Cardiac muscle cell (in vitro differentiated cells and primary cell): Measurements from ENCODE around the gene SPINT2. TPM values are rescaled to one million over a fixed set of nuclear protein-coding genes. Genes with fewer than 3 reads are reported as not detected.

Experiments used
- DNase-seq, 2 donors: peaks; one replicate each; pipeline versions ENCODE4 v3.0.0 to v3.0.0-alpha.2; 2010 to 2017; ENCODE audit warnings: low read depth in 1 of 2, low spot score in 1 of 2
- H3K27ac ChIP-seq: fragments of 200-600 bp; sonication (generic); 2 replicates; pipeline ENCODE4 v1.5.1; 2016
- H3K27me3 ChIP-seq: fragments of 200-600 bp; sonication (generic); 2 replicates; pipeline ENCODE4 v1.6.0; 2016; ENCODE audit warnings: control low read depth
- H3K36me3 ChIP-seq: fragments of 200-600 bp; sonication (generic); 2 replicates; pipeline ENCODE4 v1.5.1; 2016; ENCODE audit warnings: control low read depth
- H3K4me1 ChIP-seq: fragments of 200-600 bp; sonication (generic); 2 replicates; pipeline ENCODE4 v1.8.1; 2017; ENCODE audit warnings: low read depth, mild to moderate bottlenecking, mixed run types
- H3K4me3 ChIP-seq: fragments of 200-600 bp; sonication (generic); 2 replicates; pipeline ENCODE4 v1.5.1; 2016; ENCODE audit warnings: mild to moderate bottlenecking
- H3K9me3 ChIP-seq: fragments of 200-600 bp; sonication (generic); 2 replicates; pipeline ENCODE4 v1.5.1; 2017; ENCODE audit warnings: low read depth, mild to moderate bottlenecking, control low read depth
- CTCF ChIP-seq: IDR thresholded peaks from 2 replicates; pipeline ENCODE4 v1.5.1; 2012; ENCODE audit warnings: low read depth, mild to moderate bottlenecking, low read length
- polyA plus RNA-seq: library from polyadenylated mRNA; unstranded; fragments of >200 nt; fragmentation: Nextera tagmentation; extraction: Ambion mirVana; gene quantifications from 2 replicates; pipeline ENCODE4 v1.2.1, GENCODE V29; 2016
- total RNA-seq: library from RNA; depleted of rRNA; stranded (reverse); fragments of >200 nt; gene quantifications from 2 replicates; pipeline ENCODE4 v1.2.3, GENCODE V29; 2016

SPINT2 gene
- total and polyA plus RNA-seq, 2 experiments from 2014 or later: 420 to 455 TPM

- no peak for DNase-seq
- no peaks in the 10 kb centered on the region for H3K27me3 ChIP-seq
- no peak overlapping the region for H3K4me3 ChIP-seq
- no peak overlapping the region for H3K27ac ChIP-seq
- TF ChIP-seq CTCF: no peak
- H3K9me3 ChIP-seq: no peaks in the 10 kb centered on the region
- peaks cover 13% of the 10 kb centered on the region for H3K4me1 ChIP-seq
- H3K36me3 ChIP-seq: peaks cover 16% of the 10 kb centered on the region
These were observed 21.2 kb downstream of the SPINT2 start for GRCh38 chr19:38285567-38285966.

- no peaks in the 10 kb centered on the region for H3K9me3 ChIP-seq
- H3K36me3 ChIP-seq: peaks cover 21% of the 10 kb centered on the region
- no peak overlapping the region for H3K4me3 ChIP-seq
- no peaks in the 10 kb centered on the region for H3K27me3 ChIP-seq
- peak overlapping the region; percentile 43 for H3K27ac ChIP-seq
- H3K4me1 ChIP-seq: peaks cover 5% of the 10 kb centered on the region
- TF ChIP-seq CTCF: no peak
- DNase-seq: no peak
These were observed 23.2 kb downstream of the SPINT2 start for GRCh38 chr19:38287604-38288003.

GRCh38 chr19:38288123-38288855 lies 23.9 kb downstream of the SPINT2 start:
- DNase-seq: no peak
- H3K27me3 ChIP-seq: no peaks in the 10 kb centered on the region
- no peaks in the 10 kb centered on the region for H3K4me1 ChIP-seq
- no peak for TF ChIP-seq CTCF
- H3K27ac ChIP-seq: peak overlapping the region; percentile 43
- H3K4me3 ChIP-seq: no peak overlapping the region
- H3K36me3 ChIP-seq: peaks cover 22% of the 10 kb centered on the region
- H3K9me3 ChIP-seq: no peaks in the 10 kb centered on the region

GRCh38 chr19:38289955-38290354 lies 25.6 kb downstream of the SPINT2 start:
- Histone ChIP-seq H3K27ac (no peak overlapping the region), H3K4me3 (no peak overlapping the region), H3K27me3 (no peaks in the 10 kb centered on the region), H3K36me3 (peaks cover 22% of the 10 kb centered on the region), H3K9me3 (no peaks in the 10 kb centered on the region), H3K4me1 (no peaks in the 10 kb centered on the region)
- DNase-seq: no peak
- no peak for TF ChIP-seq CTCF

GRCh38 chr19:38290631-38291147 lies 26.3 kb downstream of the SPINT2 start:
- H3K4me1 ChIP-seq: no peaks in the 10 kb centered on the region
- H3K36me3 ChIP-seq: peaks cover 18% of the 10 kb centered on the region
- peak in 1 of 2 donors; percentile 67 for DNase-seq
- H3K27me3 ChIP-seq: no peaks in the 10 kb centered on the region
- H3K4me3 ChIP-seq: no peak overlapping the region
- H3K9me3 ChIP-seq: no peaks in the 10 kb centered on the region
- TF ChIP-seq CTCF: no peak
- H3K27ac ChIP-seq: no peak overlapping the region
